Measurements from ENCODE around the gene FBXL12. TPM values are rescaled to one million over a fixed set of nuclear protein-coding genes. Genes with fewer than 3 reads are reported as not detected.
"Not testable (repeated sequence)": the region's sequence is repeated elsewhere in the genome, so short reads cannot be mapped to it uniquely, and the experiment has no call there.

Gene FBXL12
- polyA plus RNA-seq, 2 of the 4 experiments (the other 2 are of a cell fraction): 10.3 to 10.5 TPM

- WGBS (ENCODE audit: missing lambda C conversion rate): 93% methylated on average over 5 of the region's 8 CpGs
- ATAC-seq (no peak), DNase-seq (ENCODE audit: low read depth in 1 of 2, low spot score in 1 of 2) (no peak), FAIRE-seq (no peak)
- ChIA-PET POLR2A (no interaction called here), CTCF (interaction anchor here (0.7 kb wide), 1 partner anchor 200 kb away, joined by 3 read pairs; no protein-coding TSS in a partner anchor)
- H3K4me2 ChIP-seq: no peak overlapping the region
- no peak overlapping the region for H3K27ac ChIP-seq
- H3K9me3 ChIP-seq: peaks cover 3% of the 10 kb centered on the region; the same call in 1 of the 3 replicates
- peaks cover 15% of the 10 kb centered on the region; the same call in 1 of the 3 replicates for H3K4me1 ChIP-seq
- H3K4me3 ChIP-seq: no peak overlapping the region
- TF ChIP-seq ESRRA (IDR thresholded peaks at IDR 0.05; ENCODE audit: borderline replicate concordance, low read length) (no peak), NPAS2 (CRISPR knock-in tag; IDR thresholded peaks at IDR 0.05; ENCODE audit: borderline replicate concordance) (no peak), JUNB (IDR thresholded peaks at IDR 0.05) (no peak), RARB (CRISPR knock-in tag; IDR thresholded peaks at IDR 0.05) (no peak), CTCF (IDR thresholded peaks at IDR 0.05) (no peak)
Measured at GRCh38 chr19:9786819-9787218, 32.1 kb downstream of the FBXL12 start.

GRCh38 chr19:9786342-9786741 is 32.5 kb downstream of the FBXL12 start:
- ChIA-PET POLR2A (no interaction called here), CTCF (no interaction called here)
- Histone ChIP-seq H3K27ac (peak overlapping the region; percentile 87 to 91; a peak in 5 of 6 replicates), H3K4me3 (peak overlapping the region; percentile 67), H3K9me3 (peaks cover 3% of the 10 kb centered on the region; the same call in 1 of the 3 replicates), H3K4me2 (peak overlapping the region; percentile 91), H3K4me1 (peaks cover 15% of the 10 kb centered on the region; the same call in 1 of the 3 replicates)
- no peak for ATAC-seq
- WGBS (ENCODE audit: missing lambda C conversion rate): 94% methylated on average over 5 of the region's 9 CpGs
- DNase-seq (ENCODE audit: low read depth in 1 of 2, low spot score in 1 of 2): no peak
- TF ChIP-seq TP53 (CRISPR knock-in tag; IDR thresholded peaks at IDR 0.05) (no peak), EHMT2 (IDR thresholded peaks at IDR 0.05; ENCODE audit: low read depth) (no peak), SREBF2 (IDR thresholded peaks at IDR 0.05) (no peak), ZFP36 (IDR thresholded peaks at IDR 0.05; ENCODE audit: borderline replicate concordance, partially characterized antibody) (no peak), SMC3 (IDR thresholded peaks at IDR 0.05) (no peak), TFCP2L1 (CRISPR knock-in tag; IDR thresholded peaks at IDR 0.05) (no peak), NR3C1 (IDR thresholded peaks at IDR 0.05) (no peak), HOXB13 (CRISPR knock-in tag; IDR thresholded peaks at IDR 0.05; ENCODE audit: low read depth) (no peak), FOXS1 (CRISPR knock-in tag; IDR thresholded peaks at IDR 0.05) (no peak), MAX (IDR thresholded peaks at IDR 0.05) (no peak), ZSCAN20 (CRISPR knock-in tag; IDR thresholded peaks at IDR 0.05) (no peak)
- FAIRE-seq: no peak

GRCh38 chr19:9785367-9786331 is 33.2 kb downstream of the FBXL12 start:
- ATAC-seq: peak; percentile 89 to 93
- ChIA-PET CTCF (no interaction called here), POLR2A (interaction anchor here (0.7 kb wide), 1 partner anchor 123 kb away, joined by 7 read pairs; no protein-coding TSS in a partner anchor)
- Histone ChIP-seq H3K4me2 (peak overlapping the region; percentile 91), H3K4me3 (peak overlapping the region; percentile 67), H3K4me1 (peaks cover 12% of the 10 kb centered on the region; the same call in 1 of the 3 replicates), H3K27ac (peak overlapping the region; percentile 87 to 91), H3K9me3 (peaks cover 3% of the 10 kb centered on the region; the same call in 1 of the 3 replicates)
- FAIRE-seq: no peak
- WGBS (ENCODE audit: missing lambda C conversion rate): 37% methylated on average over 13 of the region's 74 CpGs
- DNase-seq (ENCODE audit: low read depth in 1 of 2, low spot score in 1 of 2): peak; percentile 70 to 93
- TF ChIP-seq ZC3H11A (IDR thresholded peaks at IDR 0.05) (no peak), MAX (IDR thresholded peaks at IDR 0.05) (peak; percentile 24; the same call in 1 of the 2 replicates), JUN (IDR thresholded peaks at IDR 0.05) (peak in 1 of 2 experiments; percentile 28; a peak in 1 of 5 replicates), HOXB13 (CRISPR knock-in tag; IDR thresholded peaks at IDR 0.05; ENCODE audit: low read depth) (no peak), PHF8 (IDR thresholded peaks at IDR 0.05; ENCODE audit: borderline replicate concordance, low read depth) (peak; percentile 83)

GRCh38 chr19:9784163-9784496 is 34.7 kb downstream of the FBXL12 start:
- H3K4me1 ChIP-seq: peaks cover 12% of the 10 kb centered on the region; the same call in 1 of the 3 replicates
- FAIRE-seq; ATAC-seq; H3K9me3 ChIP-seq; H3K4me3 ChIP-seq; POLR2A ChIA-PET; CTCF ChIA-PET; DNase-seq (ENCODE audit: low read depth in 1 of 2, low spot score in 1 of 2): not testable (repeated sequence)
- H3K27ac ChIP-seq: peak overlapping the region; percentile 73 to 87; a peak in 4 of 6 replicates
- WGBS (ENCODE audit: missing lambda C conversion rate): 86% methylated on average over 6 of the region's 6 CpGs
- peak overlapping the region; percentile 91 for H3K4me2 ChIP-seq
